ENCODE results near the gene PC.
"Not testable (repeated sequence)": the region's sequence is repeated elsewhere in the genome, so short reads cannot be mapped to it uniquely, and the experiment has no call there.

PC gene

DNA sequence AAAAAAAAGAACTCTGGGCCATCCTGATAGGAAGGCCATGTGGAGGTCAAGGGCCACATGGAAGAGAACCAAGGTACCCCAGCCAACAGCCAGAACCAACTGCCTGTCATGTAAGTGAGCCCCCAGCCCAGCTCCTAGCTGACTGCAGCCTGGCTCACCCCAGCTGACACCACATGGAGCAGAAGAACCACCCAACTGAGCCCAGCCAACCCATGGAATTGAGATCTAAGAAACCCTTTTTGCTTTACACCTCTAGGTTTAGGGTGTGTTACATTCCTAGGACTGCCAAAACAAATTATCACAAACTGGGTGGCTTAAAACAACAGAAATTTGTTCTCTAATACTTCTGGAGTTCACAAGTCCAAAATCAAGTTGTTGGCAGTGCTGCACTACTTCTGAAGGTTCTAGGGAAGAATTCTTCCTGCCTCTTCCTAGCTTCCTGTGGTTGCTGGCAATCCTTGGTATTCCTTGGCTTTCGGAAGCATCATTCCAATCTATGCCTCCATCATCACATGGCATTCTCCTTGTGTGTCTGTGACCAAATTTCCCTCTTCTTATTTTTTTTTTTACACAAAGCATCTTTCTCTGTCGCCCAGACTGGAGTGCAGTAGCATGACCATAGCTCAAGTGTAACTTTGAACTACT, 21.3 kb upstream of the PC start:
- no peak for DNase-seq

DNA sequence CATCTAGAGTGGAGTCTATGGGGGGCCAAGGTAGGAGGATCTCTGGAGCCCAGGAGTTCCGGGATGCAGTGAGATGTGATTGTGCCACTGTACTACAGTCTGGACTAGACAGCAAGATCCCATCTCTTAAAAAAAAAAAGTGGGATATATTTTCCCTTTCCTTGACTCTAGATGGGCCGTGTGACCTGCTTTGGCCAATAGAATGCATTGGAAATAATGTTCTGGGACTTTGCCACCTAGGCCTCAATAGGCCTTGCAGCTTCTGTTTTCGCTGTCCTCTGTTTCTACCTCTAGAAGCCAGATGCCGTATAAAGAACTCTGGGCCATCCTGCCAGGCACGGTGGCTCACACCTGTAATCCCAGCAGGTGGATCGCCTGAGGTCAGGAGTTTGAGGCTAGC, 20.5 kb upstream of the PC start:
- no peak for DNase-seq

DNA sequence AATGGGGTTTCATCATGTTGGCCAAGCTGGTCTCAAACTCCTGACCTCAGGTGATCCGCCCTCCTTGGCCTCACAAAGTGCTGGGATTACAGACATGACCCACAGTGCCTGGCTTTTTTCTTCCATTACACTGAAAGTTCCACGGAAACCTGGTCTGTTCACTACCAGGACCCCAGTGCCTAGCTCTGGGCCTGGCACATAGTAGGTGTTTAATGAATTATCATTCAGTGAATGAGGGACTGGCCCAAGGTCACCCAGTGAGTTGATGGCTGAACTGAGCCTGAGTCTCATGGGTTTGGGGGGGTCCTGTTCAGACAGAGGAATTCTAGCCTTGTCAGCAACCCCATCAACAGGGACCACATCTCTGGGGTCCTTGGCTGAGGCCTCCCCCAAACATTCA, 20.0 kb upstream of the PC start:
- DNase-seq, result no peak

DNA sequence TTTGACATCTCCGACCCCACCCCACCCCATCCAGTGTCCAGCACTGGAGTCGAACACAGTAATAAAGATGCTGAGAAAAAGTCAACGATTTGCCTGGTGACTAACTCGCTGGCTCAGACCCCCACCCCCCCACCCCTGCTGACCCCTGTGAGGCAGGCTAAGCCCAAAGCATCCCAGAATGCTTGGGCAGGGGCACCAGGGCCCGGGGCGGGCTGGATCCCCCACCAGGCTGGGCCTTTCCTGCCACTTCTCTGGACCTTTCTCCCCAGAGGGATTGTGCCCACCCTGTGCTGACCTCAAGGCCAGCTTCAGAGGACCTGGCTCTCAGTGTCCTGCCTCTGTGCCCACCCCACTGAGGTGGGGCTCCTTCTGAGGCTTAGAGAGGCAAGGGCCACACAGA, 18.7 kb upstream of the PC start:
- no peak for DNase-seq

DNA sequence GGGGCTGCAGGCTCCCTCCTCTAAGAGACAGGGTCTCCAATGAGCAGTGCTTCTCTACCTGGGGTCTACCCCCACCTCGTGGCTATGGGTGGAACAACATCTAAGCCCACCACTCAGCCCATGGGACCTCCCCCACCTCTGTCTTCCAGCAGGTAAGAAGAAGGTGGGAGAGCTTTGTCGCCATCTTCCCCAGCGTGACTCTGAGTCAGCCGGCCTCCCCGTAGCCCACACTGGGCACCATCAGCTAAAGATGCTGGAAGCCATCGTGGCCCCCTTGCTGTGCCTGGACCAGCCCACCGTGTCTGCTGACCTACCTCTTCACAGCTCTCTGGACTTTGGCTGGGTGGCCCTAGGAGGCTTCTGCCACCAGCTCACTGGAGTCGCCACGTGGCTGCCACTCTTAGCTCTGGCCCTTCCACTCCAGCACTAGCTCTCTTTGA, 17.9 kb upstream of the PC start:
- DNase-seq, result peak in 1 of 2 experiments; percentile 8

DNA sequence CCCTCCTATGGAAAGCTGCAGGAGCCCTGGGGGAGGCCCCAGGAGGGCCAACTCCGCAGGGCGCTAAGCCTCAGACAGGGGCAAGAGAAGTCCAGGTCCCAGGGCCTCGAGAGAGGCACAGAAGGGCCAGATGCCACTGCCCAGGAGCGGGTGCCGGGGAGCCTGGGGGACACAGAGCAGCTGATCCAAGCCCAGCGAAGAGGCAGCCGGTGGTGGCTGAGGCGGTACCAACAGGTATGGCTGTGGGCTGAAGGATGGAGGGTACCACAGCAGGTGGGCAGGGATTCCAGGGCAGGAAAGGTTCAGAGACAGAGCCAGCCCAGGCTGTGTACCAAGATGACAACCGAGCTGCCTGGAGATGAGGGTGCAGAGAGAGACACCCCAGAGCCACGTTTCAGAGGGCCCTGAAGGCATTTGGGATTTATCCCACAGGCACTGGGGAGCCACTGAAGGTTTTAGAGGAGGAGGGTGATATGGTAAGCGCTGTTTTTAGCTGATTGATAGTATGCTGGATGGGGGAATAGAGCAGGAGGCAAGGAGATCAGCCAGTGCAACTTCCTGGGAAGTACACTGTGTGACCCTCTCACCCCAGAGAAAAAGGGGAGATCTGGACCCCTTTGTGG, 17.3 kb upstream of the PC start:
- no peak for DNase-seq

DNA sequence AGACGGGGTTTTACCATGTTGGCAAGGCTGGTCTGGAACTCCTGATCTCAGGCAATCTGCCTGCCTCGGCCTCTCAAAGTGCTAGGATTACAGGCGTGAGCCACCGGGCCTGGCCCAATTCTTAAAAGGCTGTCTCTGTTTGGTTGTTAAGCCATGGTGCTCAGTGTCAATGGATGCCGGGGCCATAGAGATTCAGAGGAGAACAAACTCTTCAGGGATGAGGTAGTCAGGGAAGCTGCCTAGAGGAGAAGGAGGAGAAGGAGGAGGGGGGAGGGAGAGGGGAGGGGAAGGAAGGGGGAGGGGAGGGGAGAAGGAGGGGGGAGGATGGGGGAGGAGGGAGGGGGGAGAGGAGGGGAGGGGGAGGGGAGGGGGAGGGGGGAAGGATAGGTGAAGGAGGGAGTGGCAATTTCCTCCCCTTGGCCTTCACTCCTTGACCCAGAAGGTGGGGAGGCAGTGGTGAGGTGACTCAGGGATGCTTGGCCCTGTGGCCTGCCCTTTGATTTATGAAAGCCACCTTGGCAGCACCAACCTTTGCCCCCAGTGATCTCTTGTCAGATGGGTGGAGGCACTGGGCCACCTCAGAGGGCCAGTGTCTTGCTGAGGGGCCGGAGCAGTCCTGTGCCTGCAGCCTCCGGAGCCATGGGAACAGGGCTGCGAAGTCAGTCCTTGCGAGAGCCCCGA, 16.7 kb upstream of the PC start, which contains the start of gene C11orf86:
Gene C11orf86, plus strand, starts transcription at position 581 of the 681 bp plus-strand sequence. Its CDS starts 59 bp downstream, at position 640.
- DNase-seq, result no peak

DNA sequence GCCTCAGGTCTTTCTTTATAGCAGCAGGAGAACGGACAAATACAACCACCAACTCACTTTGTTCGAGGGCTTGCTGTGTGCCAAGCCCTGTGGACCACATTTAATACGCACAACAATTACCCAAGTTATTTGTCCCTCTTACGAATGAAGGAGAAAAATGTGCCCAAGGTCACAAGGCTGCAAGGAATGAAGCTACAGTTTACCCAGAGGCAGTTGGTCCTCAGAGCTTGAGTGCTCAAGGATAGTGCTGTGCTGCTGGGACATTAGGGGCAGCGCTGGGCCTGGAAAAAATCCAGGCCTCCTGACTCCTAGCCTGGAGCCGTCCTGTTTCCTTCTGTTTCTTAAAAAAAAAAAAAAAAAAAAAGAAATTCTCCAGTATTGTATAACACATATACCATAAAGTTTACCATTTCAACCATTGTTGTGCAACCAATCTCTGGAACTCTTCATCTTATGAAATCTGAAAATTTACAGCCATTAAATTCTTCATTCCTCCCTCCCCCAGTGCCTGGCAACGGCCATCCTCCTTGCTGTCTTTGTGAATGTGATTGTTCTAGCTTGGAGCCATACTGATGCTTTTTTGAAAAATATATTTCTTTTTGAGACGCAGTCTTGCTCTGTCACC, 15.9 kb upstream of the PC start:
- no peak for DNase-seq

DNA sequence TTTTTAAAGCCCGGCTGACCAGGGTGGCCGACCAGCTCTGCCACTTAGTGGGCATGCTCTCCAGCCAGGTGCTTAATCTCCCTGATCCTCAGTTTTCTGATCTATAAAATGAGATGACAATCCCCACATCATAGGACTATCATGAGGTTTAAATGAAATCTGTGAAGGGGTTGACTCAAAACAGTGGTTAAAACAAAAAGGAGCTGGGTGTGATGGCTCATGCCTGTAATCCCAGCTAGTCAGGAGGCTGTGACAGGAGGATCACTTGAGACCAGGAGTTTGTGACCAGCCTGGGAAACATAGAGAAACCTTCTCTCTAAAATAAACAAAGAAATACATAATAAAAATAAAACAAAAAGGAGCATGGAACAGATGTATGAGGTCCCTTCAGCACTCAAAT, 13.3 kb upstream of the PC start:
- no peak for DNase-seq

DNA sequence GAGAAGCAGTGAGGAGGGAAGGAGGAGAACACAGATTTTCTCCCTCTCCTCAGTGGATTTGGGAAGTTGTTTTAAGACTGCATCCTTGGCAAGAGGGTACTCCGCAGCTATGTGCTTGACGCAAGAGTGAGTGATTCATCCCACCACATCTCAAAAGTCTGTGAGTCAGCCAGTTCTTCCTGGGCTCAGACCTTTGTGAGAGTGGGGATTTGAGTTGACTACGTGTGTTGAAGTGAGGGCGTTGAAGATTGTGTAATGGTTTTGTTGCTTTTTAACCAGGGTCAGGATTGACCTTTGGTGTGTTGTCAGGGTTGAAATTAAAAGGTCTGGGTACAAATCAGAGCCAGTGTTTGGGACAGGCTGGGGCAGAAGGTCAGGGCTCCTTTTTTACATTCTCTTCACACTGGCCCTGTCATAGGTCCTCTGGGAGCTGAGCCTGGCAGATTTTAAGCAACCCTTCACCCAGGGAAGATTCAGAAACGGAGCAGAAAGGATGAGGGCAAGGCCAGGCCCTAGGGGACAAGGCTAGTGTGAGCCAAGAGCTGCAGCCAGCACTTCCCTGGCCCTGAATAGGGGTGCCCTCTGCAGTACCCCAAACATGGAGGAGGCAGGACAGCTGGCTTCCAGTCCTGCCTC, 12.7 kb upstream of the PC start:
- DNase-seq, result peak; percentile 72 to 80

DNA sequence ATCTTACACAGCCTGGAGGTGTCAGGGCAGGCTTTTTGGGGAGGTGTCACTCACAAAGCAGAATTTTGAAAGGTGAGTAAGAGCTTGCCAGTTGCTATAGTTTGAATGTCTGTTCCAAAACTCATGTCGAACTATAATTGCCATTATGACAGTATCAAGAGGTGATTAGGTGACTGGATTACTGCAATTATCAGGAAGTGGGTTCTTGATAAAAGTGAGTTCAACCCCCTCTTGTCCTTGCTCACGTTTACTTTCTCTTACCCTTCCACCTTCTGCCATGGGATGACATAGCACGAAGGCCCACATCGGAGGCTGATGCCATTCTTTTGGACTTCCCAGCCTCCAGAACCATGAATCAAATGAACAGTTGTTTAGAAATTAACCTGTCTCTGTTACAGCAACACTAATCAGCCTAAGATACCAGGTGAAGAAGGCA, 12.2 kb upstream of the PC start:
- DNase-seq, result no peak

DNA sequence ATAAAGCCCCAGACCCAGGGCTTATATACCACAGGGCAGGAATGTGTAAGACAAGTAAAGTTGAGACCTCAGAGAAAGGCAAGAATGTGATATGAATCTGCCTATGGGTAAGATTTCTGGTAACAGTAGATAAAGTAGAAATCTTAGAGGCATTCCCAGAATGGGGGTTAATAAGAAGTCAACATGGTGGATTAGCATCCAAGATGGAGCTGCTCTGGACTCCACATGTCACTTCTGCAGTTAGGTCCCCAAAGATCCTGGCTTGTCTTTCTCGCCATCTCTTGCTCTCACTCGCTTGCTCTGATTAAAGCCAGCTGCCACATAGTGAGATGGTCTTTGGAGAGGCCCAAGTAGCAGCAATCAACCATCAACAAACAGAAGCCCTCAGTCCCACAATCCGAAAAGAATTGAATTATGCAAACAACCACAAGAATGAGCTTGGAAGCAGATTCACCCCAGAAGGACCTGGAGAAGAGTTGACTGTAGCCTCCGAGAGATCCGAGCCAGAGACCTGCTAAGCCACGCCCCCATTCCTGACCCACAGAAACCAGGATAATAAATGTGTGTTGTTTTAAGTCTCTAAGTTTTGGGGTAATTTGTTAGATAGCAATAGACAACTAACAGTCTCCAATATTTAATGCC, 11.5 kb upstream of the PC start:
- DNase-seq, result no peak

DNA sequence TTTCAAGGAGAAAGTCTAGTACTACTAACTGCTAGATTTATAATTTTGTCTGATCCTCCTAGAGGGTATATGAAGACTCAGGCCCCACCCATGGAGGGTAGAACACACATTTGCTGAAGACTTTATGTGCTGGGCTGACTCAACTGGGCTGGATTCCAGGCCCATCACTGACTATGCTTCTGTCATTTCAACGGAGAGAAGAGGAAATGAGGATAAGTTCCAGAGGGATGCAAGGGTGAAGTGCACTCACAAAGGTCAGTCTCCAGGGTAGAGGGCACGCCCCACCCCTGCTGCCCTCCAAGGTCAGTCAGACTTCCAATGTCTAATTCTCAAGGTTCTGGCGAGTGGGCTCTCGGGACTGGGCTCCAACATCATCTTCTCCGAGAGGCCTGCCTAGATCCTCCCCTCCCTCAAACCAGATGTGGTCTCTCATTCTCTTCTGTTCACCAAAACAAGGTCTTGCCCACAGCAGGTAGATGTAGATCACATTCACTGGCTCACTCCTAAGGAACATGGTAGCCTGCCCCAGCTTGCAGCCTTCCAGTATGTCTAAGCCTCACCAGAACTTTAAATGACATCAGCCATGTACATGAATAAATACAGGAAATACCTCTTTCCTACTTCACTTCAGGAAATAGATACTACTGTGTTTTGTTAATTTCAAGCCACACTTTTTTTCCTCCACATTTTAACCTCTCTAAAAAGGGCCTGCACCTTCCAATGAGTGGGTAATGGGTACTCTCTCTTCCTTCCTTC, 9.7 kb upstream of the PC start:
- no peak for DNase-seq

DNA sequence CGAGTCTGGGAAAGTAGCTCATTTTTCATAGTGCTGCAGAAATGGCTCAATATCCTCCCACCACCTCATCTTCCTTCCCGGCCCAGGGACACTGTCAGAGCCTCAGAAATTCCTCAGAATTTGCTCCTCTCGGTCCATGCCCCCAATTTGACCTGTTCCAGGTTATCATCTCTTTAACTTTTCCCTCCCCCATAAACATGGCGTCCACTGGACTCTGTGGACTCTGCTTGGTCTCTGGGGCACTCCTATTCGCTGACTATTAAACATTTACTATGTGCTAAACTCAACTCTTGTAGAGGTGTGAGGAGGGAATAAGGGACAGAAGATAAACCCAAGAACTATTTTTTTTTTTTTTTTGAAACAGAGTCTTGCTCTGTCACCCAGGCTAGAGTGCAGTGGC, 8.2 kb upstream of the PC start:
- no peak for DNase-seq

DNA sequence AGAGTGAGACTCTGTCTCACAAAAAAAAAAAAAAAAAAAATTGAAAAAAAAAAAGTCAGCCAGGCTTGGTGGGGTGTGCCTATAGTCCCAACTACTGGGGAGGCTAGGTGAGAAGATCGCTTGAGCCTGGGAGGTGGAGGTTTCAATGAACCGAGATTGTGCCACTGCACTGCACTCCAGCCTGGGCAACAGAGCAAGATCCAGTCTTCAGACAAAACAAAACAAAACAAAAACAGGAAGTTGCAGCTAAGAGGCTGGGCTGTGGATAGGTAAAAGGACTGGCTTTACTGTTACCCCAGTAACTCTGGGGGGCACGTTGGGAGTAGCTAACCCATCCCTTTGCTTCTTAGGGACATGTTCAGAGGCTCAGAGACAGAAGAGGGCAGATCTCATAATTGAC, 6.3 kb upstream of the PC start:
- no peak for DNase-seq

DNA sequence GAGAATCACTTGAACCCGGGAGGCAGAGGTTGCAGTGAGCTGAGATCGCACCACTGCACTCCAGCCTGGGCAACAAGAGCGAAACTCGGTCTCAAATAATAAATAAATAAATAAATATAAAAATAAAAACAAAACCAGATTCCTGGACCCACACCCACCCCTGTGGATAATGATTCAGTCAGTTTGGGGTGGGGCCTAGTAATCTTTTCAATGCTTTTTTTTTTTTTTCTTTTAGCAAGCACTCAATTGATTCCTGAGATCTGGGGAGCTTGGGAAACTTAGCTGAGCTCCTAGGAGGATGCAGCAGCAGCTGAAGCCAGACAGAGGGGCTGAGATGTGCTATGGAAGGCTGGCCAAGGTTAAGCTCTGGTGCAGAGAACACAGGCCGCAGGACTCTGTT, 4.6 kb upstream of the PC start:
- no peak for DNase-seq

DNA sequence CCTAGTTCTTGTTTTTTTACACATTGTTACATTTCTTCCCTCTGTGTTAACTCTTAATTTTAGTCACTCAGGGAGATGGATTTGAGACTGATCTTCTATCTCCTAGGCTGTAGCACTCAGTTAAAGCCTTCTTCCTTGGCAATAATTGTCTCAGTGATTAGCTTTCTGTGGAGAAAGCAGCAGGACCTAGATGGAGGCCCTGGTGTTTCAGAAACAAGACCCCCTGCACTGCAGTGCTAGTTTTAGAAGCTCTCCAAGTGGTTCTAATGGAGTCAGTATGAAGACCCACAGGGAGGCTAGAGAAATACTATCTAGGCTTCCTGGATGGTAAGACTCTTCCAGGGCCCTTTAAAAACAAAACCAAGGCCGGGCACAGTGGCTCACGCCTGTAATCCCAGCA, 4.1 kb upstream of the PC start:
- no peak for DNase-seq

DNA sequence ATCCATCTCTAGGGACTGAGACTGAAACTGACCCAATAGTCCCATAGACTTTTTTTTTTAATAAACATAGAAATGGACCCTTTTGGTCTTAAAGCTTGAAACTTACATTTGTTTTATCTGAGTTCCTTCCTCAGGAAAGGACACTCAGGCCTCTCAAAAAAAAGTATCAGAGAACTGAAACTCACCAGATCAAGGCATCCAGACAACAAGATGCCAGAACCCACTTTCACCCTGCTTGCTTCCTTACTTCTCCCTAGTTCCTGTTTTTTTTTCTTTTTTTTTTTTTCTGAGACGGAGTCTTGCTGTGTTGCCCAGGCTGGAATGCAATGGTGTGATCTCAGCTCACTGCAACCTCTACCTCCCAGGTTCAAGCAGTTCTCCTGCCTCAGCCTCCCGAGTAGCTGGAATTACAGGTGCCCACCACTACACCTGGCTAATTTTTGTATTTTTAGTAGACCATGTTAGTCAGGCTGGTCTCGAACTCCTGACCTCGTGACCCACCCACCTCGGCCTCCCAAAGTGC, 3.6 kb upstream of the PC start:
- DNase-seq, result not testable (repeated sequence)

DNA sequence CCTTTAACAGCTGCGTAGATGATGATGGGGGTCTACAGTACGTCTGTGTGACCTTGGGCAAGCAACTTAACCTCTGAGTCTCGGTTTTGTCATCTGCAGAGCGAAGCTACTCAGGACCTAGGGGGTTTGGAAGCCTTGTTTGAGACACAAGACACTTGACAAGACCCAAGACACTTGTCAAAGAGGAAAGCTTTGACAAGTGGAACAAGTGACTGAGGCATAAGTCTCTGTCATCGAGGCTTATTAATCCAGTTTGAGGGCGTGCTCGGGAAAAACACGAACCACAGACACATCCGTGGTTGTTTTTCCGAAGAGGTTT, 732 bp upstream of the PC start:
- peak in 1 of 2 experiments; percentile 38 for DNase-seq

DNA sequence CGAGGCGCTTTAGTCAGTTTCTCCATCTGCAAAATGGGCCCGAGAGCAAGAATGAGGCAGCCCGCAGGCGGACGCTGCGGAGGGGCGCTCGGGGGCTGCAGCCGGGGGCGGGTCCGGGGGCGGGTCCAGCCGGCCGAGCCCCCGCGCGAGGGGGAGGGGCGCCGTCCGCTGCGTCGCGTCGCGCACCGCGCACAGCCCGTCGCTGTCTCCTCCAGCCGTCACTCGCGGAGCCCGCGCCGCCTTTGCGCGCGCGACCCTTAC, 282 bp downstream of the PC start:
- DNase-seq, result peak in 1 of 2 experiments; percentile 63

DNA sequence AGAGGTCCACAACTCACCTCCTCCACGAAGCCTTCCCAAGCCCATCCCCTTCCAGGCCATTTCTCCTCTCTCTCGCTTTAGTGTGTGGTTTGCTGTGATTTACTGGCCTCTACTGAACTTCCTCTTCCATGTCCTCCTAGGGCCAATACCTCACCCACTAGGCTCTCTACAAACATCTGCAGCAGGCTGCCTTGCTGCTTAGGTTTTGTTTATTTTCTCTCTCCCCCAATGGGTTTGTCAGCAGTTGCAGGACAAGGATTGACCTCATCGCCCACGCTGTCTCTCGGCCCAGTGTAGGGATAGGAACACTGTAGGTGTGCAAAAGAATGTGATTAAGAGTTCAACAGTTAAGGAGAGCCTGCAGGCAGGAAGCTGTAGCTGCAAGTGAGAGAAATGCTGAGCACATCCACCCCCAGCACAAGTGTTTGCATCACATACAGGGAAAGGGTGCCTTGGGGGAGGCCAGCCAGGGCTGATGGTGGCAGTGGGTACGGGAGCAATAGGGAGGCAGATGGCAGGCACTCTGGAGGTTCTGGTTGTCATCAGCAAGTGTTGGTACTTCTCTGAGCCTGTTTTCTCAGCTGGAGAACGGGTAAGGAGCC, 1.4 kb downstream of the PC start:
- peak; percentile 12 to 29 for DNase-seq
